NCI-H226 (cell line): ENCODE measurements around the gene TRIM63.
"Not testable (repeated sequence)": the region's sequence is repeated elsewhere in the genome, so short reads cannot be mapped to it uniquely, and the experiment has no call there.

Experiments used
- DNase-seq: peaks from one replicate; pipeline ENCODE4 v3.0.0-alpha.2; 2015

TRIM63 gene

DNA sequence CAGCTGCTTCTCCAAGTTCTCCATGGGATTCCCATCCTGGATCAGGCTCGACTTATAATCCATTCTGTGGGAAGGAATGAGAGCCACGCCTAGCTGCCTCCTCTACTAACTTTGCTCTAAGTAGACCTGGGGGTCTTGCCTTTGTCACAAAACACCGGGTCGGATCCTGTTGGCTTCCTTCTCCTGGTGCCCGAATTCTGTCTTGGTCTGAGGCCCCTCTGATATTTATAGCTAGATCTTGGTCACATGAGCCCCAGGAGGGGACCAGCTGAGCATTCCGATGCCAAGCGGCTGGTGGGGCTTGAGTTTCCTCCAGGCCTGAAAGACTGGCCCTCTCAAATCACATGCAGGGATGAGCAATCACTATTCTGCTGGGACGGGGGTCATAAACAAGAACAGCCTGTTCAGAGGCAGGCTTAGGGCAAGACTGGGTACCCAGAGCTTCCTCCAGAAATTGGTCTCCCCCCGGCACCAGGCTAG lies at the start of gene TRIM63:
Gene TRIM63, minus strand, starts transcription at position 199 of the 480 bp plus-strand sequence. Its CDS starts 136 bp downstream, at position 63.
- no peak for DNase-seq

DNA sequence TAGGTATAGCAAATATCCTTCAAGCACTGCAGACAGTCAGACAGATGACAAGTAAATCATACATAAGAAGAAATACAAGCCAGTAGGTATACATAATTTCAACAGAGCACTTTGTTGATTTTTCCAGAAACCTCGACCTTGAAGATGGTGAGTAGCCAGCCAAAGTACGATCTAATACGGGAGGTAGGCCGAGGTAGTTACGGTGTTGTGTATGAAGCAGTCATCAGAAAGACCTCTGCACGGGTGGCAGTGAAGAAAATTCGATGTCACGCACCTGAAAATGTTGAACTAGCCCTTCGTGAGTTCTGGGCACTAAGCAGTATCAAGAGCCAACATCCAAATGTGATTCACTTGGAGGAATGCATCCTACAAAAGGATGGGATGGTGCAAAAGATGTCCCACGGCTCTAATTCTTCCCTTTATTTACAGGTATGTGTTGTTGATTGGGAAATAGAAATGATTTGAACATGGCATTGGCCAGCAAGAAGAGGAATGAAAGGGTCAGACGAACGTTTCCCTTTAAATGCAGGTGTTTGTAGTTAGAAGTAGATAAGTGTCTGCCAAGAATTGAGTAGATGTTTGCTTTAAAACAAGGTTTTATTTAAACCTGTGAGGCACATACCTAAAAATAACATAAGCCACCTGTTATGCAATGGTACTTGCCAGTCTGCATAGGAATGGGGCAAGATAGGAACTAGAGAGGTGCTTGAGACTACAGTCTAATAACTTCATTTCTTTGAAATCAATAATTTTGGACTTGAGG lies 46.9 kb upstream of the TRIM63 start:
- no peak for DNase-seq

DNA sequence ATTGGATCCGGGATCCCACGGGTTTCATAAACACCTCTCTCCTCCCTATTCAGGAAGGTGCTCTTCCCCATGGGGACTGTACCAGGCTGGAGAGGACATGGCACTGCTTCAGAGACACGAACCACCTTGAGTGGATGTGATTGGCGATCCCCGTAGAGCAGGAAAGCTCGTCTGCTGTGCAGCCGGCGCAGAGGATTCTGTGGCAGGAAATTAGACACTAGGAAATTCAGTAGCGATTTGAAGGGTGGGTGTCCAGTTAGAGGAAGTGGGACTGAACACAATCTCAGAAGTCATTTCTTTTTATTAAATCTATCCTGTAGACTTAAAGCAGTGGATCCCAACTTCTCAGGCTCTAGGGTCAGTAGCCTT lies 45.0 kb upstream of the TRIM63 start:
- DNase-seq = no peak

DNA sequence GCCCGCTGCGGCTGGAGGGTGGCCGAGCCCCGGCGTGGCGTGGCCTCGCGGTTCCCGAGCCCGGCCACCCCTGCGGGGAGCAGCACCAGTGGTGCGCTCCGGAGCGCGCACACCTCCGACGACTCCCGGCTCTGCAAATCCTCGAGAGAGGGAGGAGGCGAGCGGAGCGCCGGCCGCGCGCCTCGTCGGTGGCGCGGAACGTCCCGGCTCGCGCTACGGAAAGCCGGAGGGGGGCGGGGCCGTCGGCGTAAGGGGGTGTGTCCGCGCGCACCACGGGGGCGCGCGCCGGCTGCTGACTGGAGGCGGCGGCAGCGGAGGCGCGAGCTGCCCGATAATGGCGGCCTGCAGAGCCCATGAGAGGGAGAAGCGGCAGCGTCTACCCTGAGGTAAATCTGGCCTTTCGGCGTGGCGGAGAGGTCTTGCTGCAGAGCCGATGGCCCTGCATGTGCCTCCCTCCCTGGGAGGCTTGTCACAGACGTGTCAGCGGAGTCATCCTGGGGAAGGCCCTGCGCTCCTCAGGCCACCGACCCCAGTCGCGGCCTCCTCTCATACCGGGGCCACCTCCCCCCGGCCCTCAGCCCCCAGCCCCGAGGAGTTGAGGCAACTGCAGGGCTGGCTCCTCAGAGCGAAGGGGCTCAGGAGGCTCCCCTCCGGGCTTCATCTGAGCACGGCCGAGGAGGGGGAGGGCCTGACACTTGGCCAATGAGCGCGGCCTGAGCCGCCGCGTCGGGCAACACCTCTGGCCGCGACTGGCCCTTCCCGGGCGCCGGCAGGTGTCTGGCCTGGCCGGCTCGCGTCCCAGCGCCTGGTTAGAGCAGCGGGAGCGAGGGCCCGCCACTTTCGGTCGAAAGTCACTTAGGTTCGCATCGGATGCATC lies 44.3 kb upstream of the TRIM63 start, which contains the start of gene PDIK1L:
Gene PDIK1L, plus strand, starts transcription at position 295 of the 877 bp plus-strand sequence. CDS start 2,485 bp downstream, outside the sequence.
- peak; percentile 93 for DNase-seq

DNA sequence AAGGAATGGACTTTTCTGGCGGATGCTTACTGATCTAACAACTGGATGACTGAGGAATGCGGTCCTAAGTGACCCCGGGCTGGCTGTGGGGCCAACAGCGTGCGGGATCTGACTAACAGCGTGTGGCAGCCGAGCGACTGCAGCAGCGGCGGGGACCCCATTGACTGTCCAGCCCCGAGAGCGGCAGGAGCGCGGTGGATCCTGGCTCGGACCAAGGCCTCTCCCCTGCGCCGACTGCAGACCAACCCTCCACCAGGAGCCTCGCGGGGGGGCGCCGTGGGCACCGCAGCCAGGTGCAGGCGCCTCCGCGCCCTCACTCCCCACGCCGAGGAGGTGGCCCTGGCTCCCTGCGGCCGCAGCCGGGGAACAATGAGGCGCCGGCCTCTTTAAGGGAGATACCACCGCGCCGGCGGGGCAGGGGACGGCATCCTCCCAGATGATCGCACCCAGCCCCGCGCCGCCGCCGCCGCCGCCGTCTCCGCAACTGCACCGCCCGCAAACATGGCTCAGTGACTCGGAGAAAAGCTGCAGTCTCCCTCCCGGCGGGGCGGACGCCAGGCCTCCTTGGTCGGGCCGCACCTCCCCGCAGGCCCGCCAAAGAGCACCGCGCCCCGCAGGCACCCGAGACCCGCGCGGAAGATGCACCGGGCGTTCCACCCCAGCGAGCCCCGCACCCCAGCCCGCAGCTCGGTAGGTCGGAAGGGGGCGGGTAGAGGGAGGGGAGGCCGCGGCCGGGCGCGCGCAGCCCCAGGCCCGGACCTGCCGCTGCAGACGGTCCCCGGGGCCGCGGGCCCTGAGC lies 43.5 kb upstream of the TRIM63 start:
- DNase-seq = peak; percentile 49

DNA sequence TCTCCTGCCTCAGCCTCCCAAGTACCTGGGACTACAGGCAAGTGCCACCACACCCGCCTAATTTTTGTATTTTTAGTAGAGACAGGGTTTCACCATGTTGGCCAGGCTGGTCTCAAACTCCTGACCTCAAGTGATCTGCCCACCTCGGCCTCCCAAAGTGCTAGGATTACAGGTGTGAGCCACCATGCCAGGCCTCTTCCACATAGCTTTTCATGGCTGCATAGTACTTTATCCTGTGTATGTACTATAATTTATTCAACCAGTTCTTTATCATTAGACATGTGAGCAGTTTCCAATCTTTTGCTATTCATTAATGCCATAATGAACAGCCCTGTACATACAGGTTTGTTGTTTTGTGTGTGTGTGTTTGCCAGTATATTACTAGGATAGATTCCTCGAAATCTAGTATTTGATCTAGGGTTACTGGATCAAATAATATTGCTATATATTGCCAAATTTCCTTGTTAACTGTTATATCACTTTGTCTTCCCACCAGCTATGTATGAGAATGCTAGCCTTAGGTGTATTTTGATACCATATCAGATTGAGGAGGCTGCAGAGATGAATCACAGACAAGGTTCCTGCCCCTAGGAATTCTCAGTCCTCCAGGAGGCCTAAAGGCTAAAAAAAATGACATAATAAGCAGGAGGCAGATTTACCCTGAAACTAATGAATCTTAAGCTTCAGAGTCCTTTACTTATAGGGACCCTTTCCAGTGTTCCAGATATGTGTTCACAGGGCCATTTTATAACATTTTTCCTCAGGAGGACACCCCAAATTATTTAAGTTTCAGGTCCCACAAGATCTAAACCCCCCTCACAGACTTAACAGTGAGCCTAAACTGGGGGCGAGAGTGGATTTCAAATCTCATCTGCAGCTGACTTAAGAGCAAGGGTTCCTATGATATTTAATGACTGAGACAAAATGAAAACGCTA lies 42.1 kb upstream of the TRIM63 start:
- DNase-seq = peak; percentile 51

DNA sequence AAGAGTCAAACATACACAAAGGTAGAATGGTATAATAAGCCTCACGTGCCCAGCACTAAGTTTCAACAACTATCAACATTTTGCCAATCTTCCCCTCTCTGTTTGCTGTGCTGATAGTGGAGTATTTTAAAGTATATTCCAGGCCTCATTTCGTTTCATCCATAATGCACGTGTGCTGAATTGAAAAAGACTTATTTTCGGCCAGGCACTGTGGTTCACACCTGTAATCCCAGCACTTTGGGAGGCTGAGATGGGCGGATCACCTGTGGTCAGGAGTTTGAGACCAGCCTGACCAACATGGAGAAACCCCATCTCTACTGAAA lies 37.8 kb upstream of the TRIM63 start:
- DNase-seq = not testable (repeated sequence)

DNA sequence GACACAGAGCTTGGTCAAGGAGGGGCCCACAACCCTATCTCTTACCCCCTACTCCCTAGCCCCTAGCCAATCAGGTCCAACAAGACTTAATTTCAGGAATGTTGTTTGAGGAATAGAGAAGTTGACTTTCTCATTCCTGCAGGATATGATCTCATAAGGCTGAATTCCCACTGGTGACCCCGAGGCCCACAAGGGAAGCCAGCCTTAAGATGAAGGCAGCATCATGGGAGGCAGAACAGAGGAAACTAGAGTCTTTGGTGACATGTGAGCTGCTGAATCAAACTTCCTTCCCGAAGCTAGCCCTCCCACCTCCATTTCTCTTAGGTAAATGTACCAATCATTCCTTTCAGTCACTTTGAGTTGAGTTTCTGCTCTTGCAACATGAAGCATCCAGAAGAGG lies 35.1 kb upstream of the TRIM63 start:
- DNase-seq = peak; percentile 35

DNA sequence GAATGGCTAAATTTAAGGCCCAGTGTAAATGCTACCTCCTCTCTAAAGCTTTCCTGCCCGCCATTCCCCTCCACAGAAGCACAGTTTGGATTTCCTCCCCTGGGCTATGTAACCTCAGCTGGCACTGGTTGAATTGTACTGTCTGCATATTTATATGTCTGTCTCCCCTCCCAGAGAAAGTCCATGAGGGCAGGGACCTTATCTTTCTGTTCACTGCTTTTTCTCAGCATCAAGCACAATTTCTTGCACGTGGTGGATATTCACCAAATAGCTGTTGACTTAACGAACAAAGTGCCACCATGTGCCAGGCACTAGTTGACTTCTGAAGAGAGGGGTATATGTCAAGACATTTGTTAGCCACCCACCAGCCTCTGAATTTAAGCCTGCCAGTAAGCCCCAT lies 34.7 kb upstream of the TRIM63 start:
- peak; percentile 62 for DNase-seq

DNA sequence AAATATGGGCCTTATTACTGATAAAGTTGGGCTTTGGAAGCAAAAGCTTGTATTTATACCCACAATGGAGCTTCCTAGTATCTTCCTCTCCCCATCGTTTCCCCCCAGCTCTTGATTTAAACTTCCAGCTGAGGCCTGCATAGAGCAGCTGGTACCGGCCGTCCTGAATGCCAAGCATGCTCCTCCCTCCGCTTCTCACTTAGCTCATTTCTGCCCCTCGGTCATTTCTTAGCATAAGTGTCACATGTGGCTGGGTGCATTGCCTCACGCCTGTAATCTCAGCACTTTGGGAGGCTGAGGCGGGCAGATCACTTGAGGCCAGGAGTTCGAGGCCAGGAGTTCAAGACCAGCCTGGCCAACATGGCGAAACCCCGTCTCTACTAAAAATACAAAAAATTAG lies 32.8 kb upstream of the TRIM63 start:
- DNase-seq = not testable (repeated sequence)

DNA sequence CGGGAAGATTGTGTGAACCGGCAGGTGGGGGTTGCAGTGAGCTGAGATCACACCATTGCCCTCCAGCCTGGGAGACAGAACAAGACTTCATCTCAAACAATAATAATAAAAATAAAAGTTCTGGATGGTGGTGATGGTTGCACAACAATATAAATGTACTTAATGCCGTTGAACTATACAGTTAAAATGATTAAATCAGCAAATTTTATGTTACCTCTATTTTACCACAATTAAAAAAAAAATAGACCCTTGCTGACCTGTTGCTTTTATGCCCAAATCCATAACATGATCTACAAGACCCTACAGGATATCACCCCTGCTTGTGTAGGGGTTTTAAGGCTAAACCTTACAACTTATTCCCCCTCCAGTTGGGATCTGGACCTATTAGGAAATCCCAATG lies 32.4 kb upstream of the TRIM63 start:
- no peak for DNase-seq

DNA sequence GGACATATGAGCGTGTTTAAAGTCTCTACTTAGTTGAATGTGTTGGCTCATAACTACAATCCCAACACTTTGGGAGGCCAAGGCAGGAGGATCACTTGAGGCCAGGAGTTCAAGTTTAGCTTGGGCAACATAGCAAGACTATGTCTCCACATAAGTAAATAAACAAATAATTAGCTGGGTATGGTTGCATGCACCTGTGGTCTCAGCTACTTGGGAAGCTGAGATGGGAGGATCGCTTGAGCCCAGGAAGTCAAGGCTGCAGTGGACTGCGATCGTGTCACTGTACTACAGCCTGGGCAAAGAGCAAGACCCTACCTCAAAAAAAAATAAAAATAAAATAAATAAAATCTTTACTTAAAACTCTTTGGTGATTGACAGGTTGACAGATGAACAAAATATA lies 31.2 kb upstream of the TRIM63 start:
- DNase-seq = no peak

DNA sequence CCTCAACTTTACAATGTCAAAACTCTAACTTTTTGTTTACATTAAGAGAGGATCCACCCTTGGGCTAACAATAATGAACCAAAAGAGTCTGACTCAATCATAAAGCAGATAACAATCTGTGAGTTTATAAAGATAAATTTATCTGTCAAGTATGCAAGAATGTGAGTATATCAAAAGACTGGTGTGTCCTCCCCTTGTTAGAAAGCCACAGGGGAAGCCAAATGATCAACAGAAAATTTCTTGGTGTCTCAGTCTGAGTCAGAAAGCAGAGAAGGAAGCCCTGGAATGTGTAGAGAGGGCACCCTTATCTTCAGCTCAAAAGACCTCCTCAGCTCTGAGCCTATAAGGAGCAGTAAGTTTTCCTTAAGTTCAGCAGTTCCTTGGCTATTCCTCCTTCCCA lies 30.3 kb upstream of the TRIM63 start:
- peak; percentile 93 for DNase-seq

DNA sequence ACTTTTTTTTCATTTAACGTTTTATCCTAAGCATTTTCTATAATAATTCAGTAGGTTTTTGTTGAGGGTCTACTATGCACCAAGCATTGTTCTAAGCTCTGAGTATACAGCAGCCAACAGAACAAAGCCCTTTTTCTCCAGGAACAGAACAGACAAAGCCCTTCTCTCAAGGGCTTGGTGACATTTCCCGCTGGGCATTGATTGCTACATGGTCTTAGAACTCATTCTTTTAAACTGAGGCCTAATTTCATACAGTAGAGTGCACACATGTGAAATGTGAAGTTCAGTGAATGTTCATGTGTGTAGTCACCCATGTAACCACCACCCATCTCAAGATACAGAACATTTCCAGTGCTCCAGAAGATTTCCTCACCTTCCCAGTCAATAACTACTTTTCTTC lies 29.0 kb upstream of the TRIM63 start:
- DNase-seq = no peak

DNA sequence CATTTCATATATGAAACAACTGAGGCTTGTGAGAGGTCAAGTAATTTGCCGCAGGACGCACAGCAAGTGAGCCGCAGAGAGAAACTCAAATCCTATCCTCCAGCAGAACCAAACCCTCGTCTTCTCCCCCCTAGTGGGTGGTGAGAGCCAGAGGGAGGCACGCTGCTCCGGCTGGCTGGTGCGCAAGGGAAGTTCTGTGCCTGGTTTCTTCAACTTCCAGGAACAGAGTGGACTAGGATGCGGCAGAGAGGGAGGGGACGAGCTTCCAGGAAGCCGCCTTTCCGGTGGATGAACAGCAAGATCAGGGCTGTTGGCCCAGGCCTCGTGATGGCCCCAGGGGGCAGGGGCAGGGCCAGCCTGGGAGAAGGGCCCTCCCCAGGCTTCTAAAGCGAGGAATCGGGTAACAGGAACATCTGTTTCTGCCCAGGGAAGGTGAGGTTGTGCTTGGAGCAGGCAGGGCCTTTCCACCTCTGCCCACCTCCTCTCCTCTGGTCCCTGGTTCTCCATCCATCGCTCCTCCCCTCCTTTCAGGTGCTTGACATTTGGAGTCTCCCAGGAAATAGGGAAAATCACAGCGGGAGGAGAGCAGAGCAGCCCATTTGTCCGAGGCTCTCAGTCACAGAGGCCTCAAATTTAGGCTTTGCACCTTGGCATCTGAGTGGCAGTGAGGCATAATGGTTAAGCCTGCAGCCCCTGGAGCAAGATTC lies 27.4 kb upstream of the TRIM63 start:
- peak; percentile 73 for DNase-seq

DNA sequence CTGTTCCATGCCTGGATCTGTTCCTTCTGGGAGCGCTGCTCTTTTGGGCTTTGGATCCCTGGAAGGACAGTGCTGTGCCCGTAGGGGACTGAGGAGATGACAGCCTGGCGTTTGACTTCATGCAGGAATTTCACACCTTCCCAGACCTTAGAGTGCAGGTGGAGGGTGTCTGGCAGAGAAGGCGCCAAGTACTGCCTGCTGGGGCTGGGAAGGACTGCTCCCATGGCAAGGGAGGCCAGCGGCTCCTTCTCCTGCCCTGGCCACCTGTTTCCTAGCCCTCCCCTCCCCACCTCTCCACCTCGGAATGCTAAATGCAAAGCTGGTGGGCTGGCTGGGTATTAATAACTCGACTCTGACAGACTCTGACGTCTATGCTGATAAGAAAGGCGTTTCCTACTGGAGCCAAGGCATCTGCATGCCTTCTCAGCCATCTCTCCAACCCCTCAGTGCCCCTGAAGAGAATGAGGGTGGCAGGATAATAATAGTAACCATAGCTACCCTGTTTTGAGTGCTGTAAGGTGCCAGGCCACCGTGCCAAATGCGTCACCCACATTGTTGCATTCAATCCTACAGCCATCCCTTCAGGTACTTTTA lies 26.7 kb upstream of the TRIM63 start:
- DNase-seq = peak; percentile 94

DNA sequence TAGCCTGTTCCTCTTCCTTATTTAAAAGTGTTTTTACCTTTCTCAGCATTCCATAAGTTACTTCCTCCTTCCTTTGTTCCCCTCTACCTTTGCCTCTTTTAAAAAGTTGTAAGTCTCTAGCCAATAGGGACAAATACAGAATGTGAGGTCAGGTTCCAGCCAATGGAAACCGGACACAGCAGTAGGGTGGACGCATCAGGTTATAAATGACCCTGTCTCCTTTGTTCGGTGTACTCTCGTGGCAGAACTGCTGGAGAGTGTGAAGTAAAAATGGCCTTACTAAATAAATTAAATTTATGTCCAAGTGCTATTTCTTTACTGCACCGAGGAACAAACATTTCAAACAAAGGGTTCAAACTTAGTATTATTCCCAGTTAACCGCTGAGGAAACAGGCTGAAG lies 26.1 kb upstream of the TRIM63 start:
- DNase-seq = not testable (repeated sequence)

DNA sequence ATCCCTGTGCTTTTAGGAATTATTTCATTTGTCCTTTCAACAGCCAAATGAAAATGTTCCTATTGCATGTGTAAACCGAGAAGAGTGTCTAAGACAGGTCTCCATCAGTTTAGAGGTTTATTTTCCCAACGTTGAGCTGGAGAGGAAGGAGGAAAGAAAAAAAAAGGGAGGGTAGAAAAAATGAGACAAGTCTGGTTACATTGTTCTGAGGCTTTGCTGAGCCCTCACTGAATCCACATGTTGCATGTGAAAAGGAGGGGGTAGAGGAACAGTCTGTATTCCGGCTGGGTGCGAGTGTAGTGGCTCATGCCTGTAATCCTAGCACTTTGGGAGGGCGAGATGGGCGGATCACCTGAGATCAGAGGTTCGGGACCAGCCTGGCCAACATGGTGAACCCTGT lies 25.0 kb upstream of the TRIM63 start:
- no peak for DNase-seq

DNA sequence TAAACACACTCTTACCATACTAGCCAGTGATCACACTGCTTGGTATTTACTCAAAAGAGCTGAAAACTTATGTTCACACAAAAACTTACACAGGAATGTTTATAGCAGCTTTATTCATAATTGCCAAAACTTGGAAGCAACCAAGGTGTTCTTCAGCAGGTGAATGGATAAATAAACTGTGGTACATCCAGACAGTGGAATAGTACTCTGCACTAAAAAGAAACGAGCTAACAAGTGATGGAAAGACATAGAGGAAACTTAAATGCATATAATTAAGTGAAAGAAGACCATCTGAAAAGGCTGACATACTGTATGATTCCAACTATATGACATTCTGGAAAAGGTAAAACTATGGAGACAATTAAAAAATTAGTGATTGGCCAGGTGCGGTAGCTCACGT lies 23.5 kb upstream of the TRIM63 start:
- DNase-seq = no peak

DNA sequence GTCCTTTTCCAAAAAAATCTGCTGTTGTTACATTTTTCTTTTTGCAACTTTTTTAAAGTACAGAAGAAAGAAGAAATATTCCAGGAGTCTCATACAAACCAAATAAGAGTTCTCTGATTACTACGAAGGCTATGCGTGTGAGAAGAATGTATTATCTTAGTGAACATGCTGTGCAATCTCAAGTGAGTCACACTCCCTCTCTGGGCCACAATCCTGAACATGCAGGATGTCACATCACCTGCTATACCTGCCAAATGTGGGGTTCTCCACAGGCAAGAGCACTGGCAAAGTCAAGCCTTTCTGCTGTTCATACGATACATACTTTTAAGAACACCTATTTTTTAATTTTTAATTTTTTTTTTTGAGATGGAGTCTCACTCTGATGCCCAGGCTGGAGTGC lies 21.7 kb upstream of the TRIM63 start:
- no peak for DNase-seq

DNA sequence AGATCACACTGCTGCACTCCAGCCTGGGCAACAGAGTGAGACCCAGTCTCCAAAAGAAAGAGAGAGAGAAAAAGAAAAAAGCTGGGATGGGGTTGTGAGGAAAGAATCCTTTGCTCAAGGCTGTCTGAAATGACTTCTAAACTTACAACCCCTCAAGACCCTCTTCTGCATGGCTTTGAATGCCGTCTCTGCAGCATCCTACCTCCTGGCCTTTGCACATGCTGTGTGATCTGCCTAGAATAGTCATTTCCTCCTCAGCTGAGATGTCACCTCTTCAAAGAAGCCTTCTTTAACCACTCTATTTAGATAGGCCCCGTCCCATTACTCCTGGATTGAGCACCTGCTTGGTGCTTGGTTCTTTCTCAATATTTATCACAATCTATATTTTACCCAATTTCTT lies 17.4 kb upstream of the TRIM63 start:
- DNase-seq = no peak
